HG02610 (cell line): Measurements from ENCODE around the gene ADH1B.
A peak's percentile ranks its signal among the peaks of the same experiment; 100 is the strongest.
"Not testable (repeated sequence)": the region's sequence is repeated elsewhere in the genome, so short reads cannot be mapped to it uniquely, and the experiment has no call there.

ENCODE experiments used
- ATAC-seq: cut with Tn5 transposase; IDR thresholded peaks from one replicate; pipeline ENCODE4 v1.9.1; 2021; ENCODE audit warnings: mild to moderate bottlenecking, moderate library complexity; ENCODE audit not compliant: unreplicated experiment

ADH1B gene

GRCh38 chr4:99321241-99322191 is at the start of gene ADH1B:
ADH1B (minus strand) TSS chr4:99321401; CDS start chr4:99321331, 70 bp downstream.
- ATAC-seq: no peak

DNA sequence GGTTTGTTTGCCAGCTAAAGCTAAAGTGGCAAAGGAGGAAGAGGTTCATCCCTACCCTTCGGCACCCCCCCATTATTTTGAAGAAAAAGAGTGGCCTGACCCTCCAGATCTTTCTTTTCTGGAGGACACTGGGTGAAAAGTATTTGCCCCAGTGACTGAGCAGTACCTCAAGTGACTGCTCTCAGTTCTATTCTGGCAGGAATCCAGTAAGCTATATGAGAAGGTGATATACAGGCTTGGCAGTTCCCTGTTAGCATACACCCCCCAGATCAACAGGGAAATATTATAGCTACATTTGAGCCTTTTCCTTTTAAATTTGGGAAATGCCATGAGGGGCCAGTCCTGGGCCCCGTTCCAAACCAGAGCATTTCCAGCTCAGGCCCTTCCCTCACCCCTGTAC is 46.6 kb upstream of the ADH1B start:
- not testable (repeated sequence) for ATAC-seq

DNA sequence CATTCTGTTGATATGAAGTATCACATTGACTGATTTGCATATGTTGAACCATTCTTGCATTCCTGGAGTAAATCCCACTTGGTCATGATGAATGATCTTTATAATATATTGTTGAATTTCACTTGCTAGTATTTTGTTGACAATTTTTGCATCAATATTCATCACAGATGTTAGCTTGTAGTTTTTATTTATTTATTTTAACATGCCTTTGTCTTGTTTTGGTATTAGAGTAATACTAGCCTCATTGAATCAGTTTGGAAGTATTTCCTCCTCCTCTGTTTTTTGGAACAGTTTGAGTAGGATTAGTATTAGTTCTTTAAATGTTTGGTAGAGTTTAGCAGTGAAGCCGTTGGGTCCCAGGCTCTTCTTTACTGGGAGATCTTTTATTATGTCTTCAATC is 45.3 kb upstream of the ADH1B start:
- ATAC-seq: no peak

DNA sequence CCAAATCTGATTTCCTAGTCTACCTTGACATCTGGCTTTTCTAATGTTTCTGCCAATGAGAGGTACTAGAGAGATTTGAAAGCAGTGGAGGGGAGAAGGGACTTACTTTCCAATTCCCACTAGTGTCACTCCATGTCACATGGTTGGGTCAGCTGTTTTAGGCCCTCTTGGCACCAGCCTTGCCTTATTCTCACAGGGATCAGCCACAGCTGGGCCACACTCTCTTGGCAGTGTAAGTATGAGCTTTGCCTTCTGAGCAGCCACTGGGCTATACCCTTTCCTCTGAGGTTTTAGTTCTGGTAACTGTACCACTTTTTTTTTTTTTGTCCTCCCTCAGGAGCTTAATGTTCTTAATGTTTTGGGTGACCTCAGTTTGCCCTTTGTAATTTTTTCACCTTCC is 41.6 kb upstream of the ADH1B start:
- no peak for ATAC-seq

DNA sequence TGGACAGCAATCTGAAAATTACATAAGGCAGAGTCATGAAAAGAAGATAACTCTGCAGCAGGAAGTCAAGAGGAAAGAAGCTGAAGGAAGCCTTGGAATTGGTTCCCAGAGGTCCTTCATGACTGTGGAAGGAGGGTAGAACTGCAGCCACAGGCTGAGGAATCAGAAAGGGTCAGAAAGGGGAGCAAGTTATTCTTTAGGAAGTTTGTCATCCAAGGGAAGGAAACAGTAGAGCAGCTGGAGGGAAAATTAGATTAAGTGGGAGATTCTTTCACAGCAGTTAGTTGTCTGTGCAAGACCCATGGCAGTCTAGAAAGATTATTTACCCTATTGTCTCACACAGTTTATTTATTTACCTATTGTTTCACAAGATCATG is 40.7 kb upstream of the ADH1B start:
- no peak for ATAC-seq

DNA sequence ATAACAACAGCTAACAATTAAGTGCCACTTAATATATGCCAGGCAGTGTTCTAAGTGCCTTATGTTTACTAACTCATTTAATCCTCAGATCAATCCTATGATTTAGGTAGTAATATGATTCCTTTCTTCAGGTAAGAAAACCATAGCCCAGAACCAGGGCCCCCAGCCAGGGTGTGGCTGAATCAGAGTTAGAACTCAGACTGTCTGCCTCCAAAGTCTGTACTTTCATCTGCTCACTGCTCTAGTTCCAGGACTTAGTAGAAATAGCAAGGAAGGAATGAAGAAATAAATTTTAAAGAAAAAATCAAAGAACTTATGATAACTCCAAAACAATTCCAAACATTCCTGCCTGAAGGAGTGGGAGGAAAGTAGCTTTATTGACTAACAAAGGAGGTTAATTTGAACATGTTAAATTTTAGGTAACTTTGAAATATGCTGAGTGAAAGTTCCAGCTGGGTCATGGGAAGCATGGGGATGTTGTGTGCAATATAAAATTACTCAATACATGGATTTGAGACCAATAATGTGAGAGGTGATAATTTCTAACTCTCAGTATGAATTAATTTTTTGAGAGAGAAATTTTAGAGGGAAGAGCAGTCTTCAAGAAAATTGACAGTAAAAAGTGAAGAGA is 40.2 kb upstream of the ADH1B start:
- ATAC-seq: no peak

DNA sequence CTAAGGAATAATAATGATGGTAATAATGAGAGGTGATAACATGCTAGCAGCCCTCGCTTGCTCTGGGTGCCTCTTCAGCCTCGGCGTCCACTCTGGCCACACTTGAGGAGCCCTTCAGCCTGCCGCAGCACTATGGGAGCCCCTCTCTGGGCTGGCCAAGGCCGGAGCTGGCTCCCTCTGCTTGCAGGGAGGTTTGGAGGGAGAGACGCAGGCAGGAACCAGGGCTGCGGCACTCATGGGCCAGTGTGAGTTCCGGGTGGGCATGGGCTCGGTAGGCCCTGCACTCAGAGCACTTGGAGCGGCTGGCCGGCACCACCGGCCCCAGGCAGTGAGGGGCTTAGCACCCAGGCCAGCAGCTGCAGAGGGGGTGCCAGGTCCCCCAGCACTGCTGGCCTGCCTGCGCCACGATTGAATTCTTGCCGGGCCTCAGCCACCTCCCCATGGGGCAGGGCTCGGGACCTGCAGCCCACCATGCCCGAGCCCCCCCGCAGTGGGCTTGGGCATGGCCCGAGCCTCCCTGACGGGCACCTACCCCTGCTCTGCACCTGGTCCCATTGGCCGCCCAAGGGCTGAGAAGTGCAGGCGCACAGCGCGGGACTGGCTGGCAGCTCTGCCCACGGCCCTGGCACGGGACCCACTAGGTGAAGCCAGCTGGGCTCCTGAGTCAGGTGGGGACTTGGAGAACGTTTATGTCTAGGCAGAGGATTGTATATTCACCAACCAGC is 38.4 kb upstream of the ADH1B start:
- ATAC-seq: no peak

- ATAC-seq: no peak
Observed at GRCh38 chr4:99357948-99358347, 36.7 kb upstream of the ADH1B start.

GRCh38 chr4:99356992-99357391 is 35.8 kb upstream of the ADH1B start:
- ATAC-seq: peak; percentile 57

- not testable (repeated sequence) for ATAC-seq
Observed at GRCh38 chr4:99356149-99356548, 34.9 kb upstream of the ADH1B start.

DNA sequence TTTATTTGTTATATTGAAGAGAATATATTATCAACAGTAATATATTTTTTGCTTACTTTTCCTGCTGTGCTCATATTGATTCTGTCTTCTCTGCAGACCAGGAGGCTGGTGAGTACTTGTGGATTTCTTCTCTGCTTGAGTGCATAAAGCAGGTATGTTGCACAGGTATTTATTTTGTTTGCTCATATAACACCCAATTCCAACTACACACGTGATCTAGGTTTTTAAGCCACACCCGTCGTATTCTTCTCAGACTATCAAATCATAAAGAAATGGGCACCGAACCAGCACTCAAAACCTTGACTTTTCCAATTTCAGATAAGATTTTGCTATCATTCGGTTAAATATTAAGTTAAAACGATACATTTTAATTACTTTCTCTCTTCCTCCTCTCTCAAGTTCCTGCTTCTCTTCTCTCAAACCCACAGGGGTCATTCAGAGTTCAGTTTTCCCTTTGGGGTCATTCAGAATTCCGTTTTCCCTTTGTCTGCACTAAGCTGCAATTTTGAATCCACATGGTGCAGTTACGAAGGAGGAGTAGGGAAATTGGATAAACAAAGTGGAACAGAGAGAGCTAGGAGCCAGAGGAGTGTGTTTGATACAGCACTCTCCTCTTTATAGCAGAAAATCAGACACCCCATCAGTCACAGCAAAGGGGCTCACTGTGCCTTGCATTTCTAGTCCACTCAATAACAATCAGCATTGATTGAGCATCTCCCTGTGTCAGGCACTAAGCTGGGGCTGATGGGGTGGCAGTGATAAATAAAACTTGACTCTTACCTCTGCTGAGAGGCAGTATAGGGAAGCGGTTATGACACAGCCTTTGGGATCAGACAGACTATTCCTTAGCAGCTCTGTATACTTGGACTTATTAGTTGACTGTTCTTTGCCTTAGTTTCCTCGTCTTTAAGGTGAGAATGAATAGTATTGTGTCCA is 31.7 kb upstream of the ADH1B start, which contains the start of gene ADH1C:
Gene ADH1C, minus strand, starts transcription at position 145 of the 936 bp plus-strand sequence. Its CDS starts 71 bp downstream, at position 74.
- no peak for ATAC-seq

DNA sequence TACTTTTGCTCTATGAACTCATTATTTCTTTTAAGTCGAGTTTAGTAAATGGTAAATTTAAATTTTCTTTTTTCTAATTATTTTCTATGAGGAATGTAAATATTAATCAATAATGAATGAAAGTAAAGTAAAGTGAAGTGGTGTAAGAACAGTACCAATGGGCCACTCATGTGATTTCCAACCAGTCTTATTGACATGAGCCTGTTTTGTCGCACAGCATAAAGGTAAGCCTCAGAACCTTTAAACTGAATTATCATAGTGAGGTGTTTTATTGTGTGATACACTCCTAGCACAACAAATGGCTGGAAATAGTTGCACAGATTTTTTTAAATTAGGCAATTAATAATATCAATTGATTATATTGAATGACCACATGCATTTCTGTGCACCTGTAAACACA is 30.3 kb upstream of the ADH1B start:
- ATAC-seq: no peak

- ATAC-seq: no peak
Observed at GRCh38 chr4:99349338-99349737, 28.1 kb upstream of the ADH1B start.

DNA sequence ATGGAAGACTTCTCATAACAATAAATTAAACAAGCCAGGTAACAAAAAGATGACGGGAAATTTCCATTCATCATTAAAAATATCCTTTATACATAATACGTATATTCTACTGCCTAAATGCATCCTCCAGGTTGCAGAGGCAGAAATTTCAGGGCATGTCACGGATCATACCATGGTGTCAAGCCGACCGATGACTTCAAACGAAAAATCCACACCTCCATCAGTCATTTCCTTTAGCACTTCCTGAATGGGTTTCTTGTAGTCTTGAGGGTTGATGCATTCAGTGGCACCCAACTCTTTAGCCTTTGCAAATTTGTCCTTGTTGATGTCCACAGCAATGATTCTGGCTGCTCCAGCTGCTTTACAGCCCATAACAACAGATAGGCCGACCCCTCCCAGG is 21.4 kb upstream of the ADH1B start:
- not testable (repeated sequence) for ATAC-seq

DNA sequence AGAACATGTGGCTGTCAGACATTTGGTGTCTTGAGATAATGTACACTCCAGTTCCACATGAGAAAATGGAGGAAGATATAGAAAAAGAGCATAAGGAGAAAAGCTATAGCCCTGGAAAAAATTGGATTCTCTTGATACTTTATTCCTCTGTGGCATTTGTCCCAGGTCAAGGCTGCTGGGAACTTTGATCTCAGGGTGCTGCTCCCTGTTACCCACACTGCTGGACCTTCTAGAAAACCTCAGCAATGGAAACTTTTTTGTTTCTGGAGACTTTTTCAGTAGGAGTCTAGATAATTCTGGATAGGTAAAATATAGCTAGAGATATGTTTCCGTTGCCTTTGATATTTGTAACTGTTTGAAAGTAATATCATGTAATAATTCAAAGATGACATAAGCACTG is 20.2 kb upstream of the ADH1B start:
- ATAC-seq: no peak

GRCh38 chr4:99339172-99339571 is 18.0 kb upstream of the ADH1B start:
- ATAC-seq: no peak

GRCh38 chr4:99336553-99336952 is 15.4 kb upstream of the ADH1B start:
- ATAC-seq: no peak

- ATAC-seq: no peak
Observed at GRCh38 chr4:99334880-99335279, 13.7 kb upstream of the ADH1B start.

DNA sequence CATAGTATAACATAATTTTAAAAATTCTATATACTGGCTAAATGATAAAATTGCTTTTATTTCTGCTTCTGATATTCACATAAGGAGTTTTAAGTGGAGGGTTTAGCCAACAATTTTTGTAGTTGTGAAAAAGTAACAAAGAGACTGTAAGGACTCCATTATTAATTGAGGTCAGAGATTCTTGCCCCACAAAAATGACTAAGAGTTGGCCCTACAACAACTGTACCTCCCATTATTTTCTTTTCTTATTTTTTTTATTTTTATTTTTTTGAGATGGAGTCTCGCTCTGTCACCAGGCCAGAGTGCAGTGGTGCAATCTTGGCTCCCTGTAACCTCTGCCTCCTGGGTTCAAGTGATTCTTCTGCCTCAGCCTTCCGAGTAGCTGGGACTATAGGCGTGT is 9.4 kb upstream of the ADH1B start:
- ATAC-seq: no peak

GRCh38 chr4:99329876-99330275 is 8.7 kb upstream of the ADH1B start:
- ATAC-seq: no peak
